ENCODE results near the gene VTI1A. TPM values are rescaled to one million over a fixed set of nuclear protein-coding genes. Genes with fewer than 3 reads are reported as not detected.

VTI1A gene
- total RNA-seq, 2 experiments from 2014 or later = 24.9 to 28.4 TPM

DNA sequence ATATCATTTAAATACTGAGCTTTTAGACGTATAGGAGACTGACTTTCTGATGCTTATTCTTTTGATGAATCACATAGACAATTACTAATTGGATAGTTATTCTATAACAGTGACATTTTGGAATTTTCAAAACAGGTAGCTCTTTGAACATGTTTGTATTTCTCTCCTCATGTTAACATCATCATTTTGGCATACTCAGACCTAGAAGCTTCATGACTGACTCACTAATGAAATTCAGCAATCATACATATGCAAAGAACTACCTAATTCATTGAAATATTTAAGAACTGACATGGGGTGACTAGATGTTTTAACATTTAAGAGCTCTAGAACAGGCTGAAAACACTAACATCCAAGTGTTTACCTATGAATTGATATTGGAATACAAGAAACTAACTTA, 192.3 kb downstream of the VTI1A start:
- no peaks in the 10 kb centered on the region for H3K36me3 Mint-ChIP-seq (ENCODE audit: low read depth)
- no peak for DNase-seq
- no peak overlapping the region for H3K4me3 Mint-ChIP-seq
- no peak overlapping the region for H3K27ac Mint-ChIP-seq
- intact Hi-C loops (cut with micrococcal nuclease) = no loop called here
- no peaks in the 10 kb centered on the region for H3K9me3 Mint-ChIP-seq
- H3K27me3 Mint-ChIP-seq (ENCODE audit: low read depth) = no peaks in the 10 kb centered on the region
- H3K4me1 Mint-ChIP-seq (ENCODE audit: low read depth) = no peaks in the 10 kb centered on the region
- CTCF ChIA-PET = interaction anchor here (1.4 kb wide), 1 partner anchor 9 kb away, joined by 4 read pairs; no protein-coding TSS in a partner anchor

DNA sequence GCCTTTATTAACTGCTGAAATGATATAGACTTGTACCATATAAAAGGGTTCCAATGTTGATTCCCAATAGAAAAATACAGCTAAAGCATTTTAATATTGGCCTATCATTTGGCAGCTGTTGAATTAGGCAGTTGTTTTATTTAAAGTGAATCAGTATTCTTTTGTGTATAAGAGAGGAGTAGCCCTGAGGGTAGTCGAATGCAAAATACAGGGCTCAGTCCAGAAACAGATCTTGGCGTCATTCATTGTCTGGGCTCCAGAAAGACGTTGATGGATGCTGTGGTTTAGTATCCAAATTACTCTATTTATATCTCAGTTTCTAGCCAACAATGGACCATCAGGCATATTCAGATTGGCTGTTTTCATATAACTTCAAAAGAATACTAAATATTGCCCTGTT, 193.6 kb downstream of the VTI1A start:
- CTCF ChIA-PET = interaction anchor here (0.6 to 0.7 kb wide), 2 partner anchors 13 to 1118 kb away, joined by 3 to 5 read pairs; no protein-coding TSS in a partner anchor
- Mint-ChIP-seq H3K4me1 (ENCODE audit: low read depth) (no peaks in the 10 kb centered on the region), H3K4me3 (no peak overlapping the region), H3K27ac (no peak overlapping the region), H3K27me3 (ENCODE audit: low read depth) (no peaks in the 10 kb centered on the region), H3K36me3 (ENCODE audit: low read depth) (no peaks in the 10 kb centered on the region), H3K9me3 (no peaks in the 10 kb centered on the region)
- DNase-seq = no peak
- intact Hi-C loops (cut with micrococcal nuclease) = no loop called here

DNA sequence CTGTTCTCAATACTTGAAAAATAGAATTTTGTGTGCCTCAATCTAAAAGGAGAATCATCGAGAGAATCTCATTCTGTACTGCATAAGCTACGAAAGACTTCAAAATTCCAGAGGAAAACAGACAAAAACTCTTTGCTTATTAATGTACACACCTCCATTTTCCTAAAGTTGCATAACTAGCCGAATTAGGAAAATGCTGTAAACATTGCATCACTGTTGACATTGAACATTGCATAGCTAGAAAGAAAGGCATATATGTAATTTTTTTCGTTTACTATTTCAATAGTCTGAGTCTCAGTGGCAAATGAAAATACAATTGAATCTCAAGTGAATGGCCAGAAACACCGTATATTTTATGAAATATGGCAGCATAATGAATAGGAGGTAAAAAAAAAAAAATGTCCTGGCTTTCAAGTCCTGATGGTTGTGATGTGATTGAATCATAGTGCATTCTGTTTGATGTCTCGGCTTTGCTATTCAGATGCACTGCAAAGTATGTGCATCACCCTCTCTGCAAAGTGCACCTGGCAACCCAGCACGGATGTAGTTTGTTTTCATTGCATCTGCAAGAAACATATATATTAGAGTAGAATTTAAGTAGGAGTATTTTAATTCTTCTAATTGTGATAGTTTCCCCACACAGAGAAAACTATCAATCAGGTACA, 196.7 kb downstream of the VTI1A start:
- no peaks in the 10 kb centered on the region for H3K27me3 Mint-ChIP-seq (ENCODE audit: low read depth)
- H3K4me1 Mint-ChIP-seq (ENCODE audit: low read depth) = no peaks in the 10 kb centered on the region
- H3K36me3 Mint-ChIP-seq (ENCODE audit: low read depth) = peaks cover 2% of the 10 kb centered on the region
- DNase-seq = no peak
- intact Hi-C loops (cut with micrococcal nuclease) = no loop called here
- H3K4me3 Mint-ChIP-seq = no peak overlapping the region
- H3K9me3 Mint-ChIP-seq = no peaks in the 10 kb centered on the region
- CTCF ChIA-PET = interaction anchor here (0.7 kb wide), 1 partner anchor 406 kb away, joined by 3 read pairs; no protein-coding TSS in a partner anchor
- no peak overlapping the region for H3K27ac Mint-ChIP-seq

DNA sequence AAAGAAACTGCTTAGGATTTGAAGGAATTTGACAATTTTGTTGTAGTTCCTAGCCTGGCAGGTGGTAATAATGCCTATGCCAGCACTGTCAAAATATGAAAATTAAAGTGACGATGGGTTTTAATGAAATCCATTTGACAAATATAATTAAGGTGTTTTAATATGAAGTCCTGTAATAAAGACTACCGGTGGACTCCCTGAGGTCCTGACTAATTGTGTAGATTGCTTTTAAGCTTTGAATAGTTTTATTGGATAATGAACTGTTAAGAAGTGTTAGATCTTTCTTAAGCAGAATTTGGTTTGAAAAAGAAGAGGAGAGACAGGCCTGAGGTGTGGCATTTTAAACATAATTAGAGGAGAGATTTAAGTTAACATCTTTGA, 197.2 kb downstream of the VTI1A start:
- Mint-ChIP-seq H3K36me3 (ENCODE audit: low read depth) (peaks cover 2% of the 10 kb centered on the region), H3K27ac (no peak overlapping the region), H3K27me3 (ENCODE audit: low read depth) (no peaks in the 10 kb centered on the region), H3K4me3 (no peak overlapping the region), H3K4me1 (ENCODE audit: low read depth) (no peaks in the 10 kb centered on the region), H3K9me3 (no peaks in the 10 kb centered on the region)
- DNase-seq = no peak
- CTCF ChIA-PET = no interaction called here
- intact Hi-C loops (cut with micrococcal nuclease) = no loop called here

DNA sequence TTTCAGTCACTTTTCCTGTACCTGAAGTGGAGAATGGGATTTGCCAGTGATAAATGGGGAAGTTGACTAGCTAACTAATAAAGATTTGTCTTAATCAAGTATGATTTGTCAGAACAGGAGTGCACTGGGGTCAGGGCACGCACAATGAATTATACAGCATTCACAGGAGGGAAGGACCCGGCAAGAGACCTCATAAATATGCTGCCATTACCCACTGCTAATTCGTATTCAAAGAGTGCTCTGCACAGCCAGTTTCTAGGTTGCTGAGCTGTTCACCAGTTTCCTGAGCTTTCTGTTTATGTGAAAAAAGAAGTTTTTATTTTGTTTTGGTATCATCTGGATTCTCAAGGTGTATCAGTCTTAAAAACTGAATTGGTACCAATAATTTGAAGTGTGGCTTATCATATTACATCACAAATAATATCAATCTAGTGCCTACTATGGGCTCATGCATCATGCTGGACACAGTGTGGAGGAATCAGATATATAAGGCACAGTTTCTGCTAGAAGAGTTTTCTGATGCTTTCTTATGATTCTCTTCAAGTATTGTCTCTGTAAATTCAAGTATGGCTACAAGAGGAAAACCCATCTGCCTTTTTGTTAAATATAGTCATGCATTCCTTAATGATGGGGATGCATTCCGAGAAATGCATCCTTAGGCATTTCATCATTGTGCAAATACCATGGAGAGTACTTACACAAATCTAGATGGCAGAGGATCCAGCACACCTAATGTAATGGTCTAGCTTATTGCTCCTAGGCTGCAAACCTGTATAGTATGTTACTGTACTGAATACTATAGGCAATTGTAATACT, 202.2 kb downstream of the VTI1A start:
- H3K27ac Mint-ChIP-seq = no peak overlapping the region

DNA sequence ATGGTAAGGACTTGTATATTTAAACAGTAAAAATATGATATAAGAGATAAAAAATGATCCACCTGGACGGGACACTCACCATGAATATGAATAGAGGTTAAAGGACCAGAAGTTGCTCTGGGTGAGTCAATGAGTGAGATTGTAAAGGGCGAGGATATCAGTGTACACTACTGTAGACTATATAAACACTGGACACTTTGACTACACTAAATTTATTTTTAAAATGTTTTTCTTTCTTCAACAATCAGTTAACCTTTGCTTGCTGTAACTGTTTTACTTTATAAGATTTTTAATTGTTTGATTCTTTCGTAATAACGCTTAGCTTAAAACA, 202.8 kb downstream of the VTI1A start:
- H3K4me1 Mint-ChIP-seq (ENCODE audit: low read depth) = no peaks in the 10 kb centered on the region
- no peaks in the 10 kb centered on the region for H3K9me3 Mint-ChIP-seq
- intact Hi-C loops (cut with micrococcal nuclease) = no loop called here
- peaks cover 3% of the 10 kb centered on the region for H3K36me3 Mint-ChIP-seq (ENCODE audit: low read depth)
- no peak for DNase-seq
- H3K4me3 Mint-ChIP-seq = no peak overlapping the region
- CTCF ChIA-PET = no interaction called here
- H3K27ac Mint-ChIP-seq = no peak overlapping the region
- H3K27me3 Mint-ChIP-seq (ENCODE audit: low read depth) = no peaks in the 10 kb centered on the region

More for the DNA sequence above, 202.2 kb downstream of the VTI1A start:
- intact Hi-C loops (cut with micrococcal nuclease) = no loop called here
- Mint-ChIP-seq H3K36me3 (ENCODE audit: low read depth) (peaks cover 3% of the 10 kb centered on the region), H3K4me3 (no peak overlapping the region), H3K9me3 (no peaks in the 10 kb centered on the region), H3K27me3 (ENCODE audit: low read depth) (no peaks in the 10 kb centered on the region), H3K4me1 (ENCODE audit: low read depth) (no peaks in the 10 kb centered on the region)
- CTCF ChIA-PET = interaction anchor here (1.5 kb wide), 1 partner anchor 11 kb away, joined by 4 read pairs; no protein-coding TSS in a partner anchor
- DNase-seq = no peak

DNA sequence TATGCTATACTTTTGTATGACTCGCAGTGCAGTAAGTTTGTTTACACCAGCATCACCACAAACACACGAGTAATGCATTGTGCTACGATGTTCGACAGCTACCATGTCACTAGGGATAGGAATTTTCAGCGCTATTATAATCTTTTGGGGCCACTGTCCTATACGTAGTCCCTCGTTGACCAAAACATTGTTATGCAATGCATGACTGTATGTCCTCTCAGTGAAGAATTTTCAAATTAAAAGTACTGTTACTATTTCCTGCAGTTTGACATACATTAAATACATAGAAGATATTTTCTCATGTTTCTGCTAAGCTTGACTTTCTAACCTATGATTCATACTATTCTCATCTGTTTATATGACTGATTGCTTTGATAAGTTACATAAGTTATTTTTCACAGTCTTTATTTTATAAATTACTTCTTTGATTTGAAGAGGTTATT, 203.6 kb downstream of the VTI1A start:
- Mint-ChIP-seq H3K4me3 (no peak overlapping the region), H3K9me3 (no peaks in the 10 kb centered on the region), H3K36me3 (ENCODE audit: low read depth) (peaks cover 5% of the 10 kb centered on the region), H3K4me1 (ENCODE audit: low read depth) (no peaks in the 10 kb centered on the region), H3K27me3 (ENCODE audit: low read depth) (no peaks in the 10 kb centered on the region), H3K27ac (no peak overlapping the region)
- DNase-seq = no peak
- CTCF ChIA-PET = no interaction called here
- intact Hi-C loops (cut with micrococcal nuclease) = no loop called here

DNA sequence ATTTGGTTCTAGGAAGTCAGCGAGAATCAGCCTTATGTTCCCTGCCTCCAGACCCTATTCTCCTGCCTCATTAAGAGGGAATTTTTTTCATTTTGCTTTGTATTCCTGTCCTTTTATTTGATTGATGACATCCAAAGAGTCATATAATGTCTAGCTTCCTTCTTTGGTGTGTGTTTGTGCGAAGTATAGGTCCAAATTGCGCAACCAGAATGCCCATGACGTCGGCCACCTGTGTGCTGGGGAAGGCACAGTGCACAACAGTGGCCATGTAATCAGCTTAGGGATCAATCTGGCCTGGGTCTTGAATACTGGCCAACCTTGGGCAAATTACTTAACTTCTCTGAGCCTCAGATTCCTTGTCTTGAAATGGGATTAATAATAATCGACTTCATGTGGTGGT, 206.2 kb downstream of the VTI1A start:
- intact Hi-C loops (cut with micrococcal nuclease) = no loop called here

DNA sequence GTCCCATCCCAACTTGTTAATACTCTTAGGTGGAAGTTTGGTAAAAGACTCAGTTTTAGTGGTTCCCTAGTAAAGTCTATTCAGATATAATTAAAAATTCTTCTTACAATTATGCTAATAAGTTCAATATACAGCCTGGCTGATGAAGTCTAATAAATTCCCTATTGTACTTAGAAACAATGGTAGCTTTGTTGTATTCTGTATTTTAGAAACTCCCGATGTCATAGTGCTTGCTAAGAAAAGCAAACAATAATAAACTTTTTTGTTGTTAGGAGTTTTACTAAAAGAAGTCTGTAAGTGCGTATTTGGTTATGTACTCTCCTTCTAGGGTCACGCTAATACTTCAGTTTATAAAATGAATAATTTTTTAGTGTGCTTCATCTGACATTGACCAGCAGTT, 206.8 kb downstream of the VTI1A start:
- no peak for DNase-seq
- no peaks in the 10 kb centered on the region for H3K27me3 Mint-ChIP-seq (ENCODE audit: low read depth)
- H3K4me3 Mint-ChIP-seq = no peak overlapping the region
- H3K4me1 Mint-ChIP-seq (ENCODE audit: low read depth) = no peaks in the 10 kb centered on the region
- intact Hi-C loops (cut with micrococcal nuclease) = no loop called here
- peaks cover 5% of the 10 kb centered on the region for H3K36me3 Mint-ChIP-seq (ENCODE audit: low read depth)
- no peaks in the 10 kb centered on the region for H3K9me3 Mint-ChIP-seq
- no peak overlapping the region for H3K27ac Mint-ChIP-seq
- CTCF ChIA-PET = interaction anchor here (0.6 kb wide), 1 partner anchor 13 kb away, joined by 5 read pairs; no protein-coding TSS in a partner anchor

More for the DNA sequence above, 206.2 kb downstream of the VTI1A start:
- no peak overlapping the region for H3K27ac Mint-ChIP-seq
- H3K4me1 Mint-ChIP-seq (ENCODE audit: low read depth) = no peaks in the 10 kb centered on the region
- no peaks in the 10 kb centered on the region for H3K27me3 Mint-ChIP-seq (ENCODE audit: low read depth)
- DNase-seq = no peak
- CTCF ChIA-PET = no interaction called here
- peaks cover 5% of the 10 kb centered on the region for H3K36me3 Mint-ChIP-seq (ENCODE audit: low read depth)
- H3K4me3 Mint-ChIP-seq = no peak overlapping the region
- H3K9me3 Mint-ChIP-seq = no peaks in the 10 kb centered on the region

DNA sequence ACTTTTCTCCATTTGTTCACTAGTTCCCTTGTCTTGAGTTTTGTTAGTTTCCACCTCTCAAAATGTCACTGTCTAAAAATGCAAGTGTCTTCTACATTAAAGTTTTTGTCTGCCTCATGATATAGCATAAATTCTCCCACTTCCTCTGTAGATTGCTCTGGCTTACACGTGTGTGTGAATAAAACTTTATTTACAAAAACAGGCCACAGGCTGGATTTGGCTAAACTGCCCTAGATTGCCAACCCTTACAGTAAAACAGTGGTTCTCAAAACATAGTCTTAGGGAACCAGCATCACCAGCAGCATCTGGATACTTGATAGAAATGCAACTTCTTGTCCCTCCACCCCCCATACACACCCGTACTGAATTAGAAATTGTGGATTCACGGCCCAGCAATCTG, 207.8 kb downstream of the VTI1A start:
- no peaks in the 10 kb centered on the region for H3K9me3 Mint-ChIP-seq
- H3K4me3 Mint-ChIP-seq = no peak overlapping the region
- no peaks in the 10 kb centered on the region for H3K27me3 Mint-ChIP-seq (ENCODE audit: low read depth)
- CTCF ChIA-PET = no interaction called here
- intact Hi-C loops (cut with micrococcal nuclease) = no loop called here
- no peaks in the 10 kb centered on the region for H3K4me1 Mint-ChIP-seq (ENCODE audit: low read depth)
- H3K27ac Mint-ChIP-seq = no peak overlapping the region
- H3K36me3 Mint-ChIP-seq (ENCODE audit: low read depth) = peaks cover 5% of the 10 kb centered on the region
- DNase-seq = no peak

DNA sequence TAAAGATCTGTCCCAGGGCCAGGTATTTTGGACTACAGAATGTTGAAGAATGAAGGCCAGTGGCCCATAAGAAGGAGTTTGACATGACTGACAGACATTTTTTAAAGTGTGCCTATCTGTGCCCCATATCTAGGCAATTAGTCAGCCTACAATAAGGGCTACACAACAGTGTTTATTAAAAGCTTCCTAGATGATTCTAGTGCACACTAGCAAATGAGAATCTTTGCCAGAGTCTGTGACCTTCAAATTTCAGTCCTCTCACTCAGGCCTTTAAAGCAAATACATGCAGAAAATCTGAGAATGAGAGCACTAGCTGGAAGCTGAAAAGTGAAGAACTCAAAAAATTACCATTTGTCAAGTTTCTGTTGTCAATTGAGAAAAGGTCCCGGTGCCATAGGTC, 208.7 kb downstream of the VTI1A start:
- no peak overlapping the region for H3K4me3 Mint-ChIP-seq
- no peaks in the 10 kb centered on the region for H3K27me3 Mint-ChIP-seq (ENCODE audit: low read depth)
- no peak for DNase-seq
- intact Hi-C loops (cut with micrococcal nuclease) = no loop called here
- no peak overlapping the region for H3K27ac Mint-ChIP-seq
- no peaks in the 10 kb centered on the region for H3K9me3 Mint-ChIP-seq
- H3K36me3 Mint-ChIP-seq (ENCODE audit: low read depth) = peaks cover 5% of the 10 kb centered on the region
- no peaks in the 10 kb centered on the region for H3K4me1 Mint-ChIP-seq (ENCODE audit: low read depth)
- CTCF ChIA-PET = no interaction called here

DNA sequence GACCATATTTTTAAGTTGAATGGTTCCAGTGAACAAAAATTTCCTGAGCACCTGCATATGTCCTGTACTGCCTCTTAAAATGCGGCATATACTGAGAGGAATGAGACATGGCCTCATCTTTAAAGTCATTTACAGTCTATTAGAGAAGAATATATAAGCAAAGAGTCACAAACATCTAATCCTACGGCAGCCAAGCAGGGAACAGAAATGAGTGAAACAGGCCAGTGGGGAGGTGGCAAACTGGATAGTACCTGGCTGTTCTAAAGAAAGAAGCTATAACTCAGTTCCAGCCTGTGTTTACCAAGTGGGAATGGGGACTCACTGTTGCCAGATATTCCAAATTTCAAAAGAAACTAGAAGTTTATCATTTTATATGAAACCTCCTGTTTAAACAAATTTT, 211.4 kb downstream of the VTI1A start:
- Mint-ChIP-seq H3K4me3 (no peak overlapping the region), H3K27ac (no peak overlapping the region), H3K9me3 (no peaks in the 10 kb centered on the region), H3K4me1 (ENCODE audit: low read depth) (no peaks in the 10 kb centered on the region), H3K27me3 (ENCODE audit: low read depth) (no peaks in the 10 kb centered on the region), H3K36me3 (ENCODE audit: low read depth) (peaks cover 4% of the 10 kb centered on the region)
- CTCF ChIA-PET = no interaction called here
- intact Hi-C loops (cut with micrococcal nuclease) = no loop called here
- no peak for DNase-seq
